HG03159 (cell line): Measurements from ENCODE around the gene NCOA7.
"Not testable (repeated sequence)": the region's sequence is repeated elsewhere in the genome, so short reads cannot be mapped to it uniquely, and the experiment has no call there.

Experiments
- ATAC-seq: cut with Tn5 transposase; IDR thresholded peaks from one replicate; pipeline ENCODE4 v1.9.1; 2021; ENCODE audit warnings: mild to moderate bottlenecking, moderate library complexity; ENCODE audit not compliant: unreplicated experiment

Gene NCOA7

GRCh38 chr6:125913145-125913544 lies 122.4 kb downstream of the NCOA7 start:
- ATAC-seq, result no peak

DNA sequence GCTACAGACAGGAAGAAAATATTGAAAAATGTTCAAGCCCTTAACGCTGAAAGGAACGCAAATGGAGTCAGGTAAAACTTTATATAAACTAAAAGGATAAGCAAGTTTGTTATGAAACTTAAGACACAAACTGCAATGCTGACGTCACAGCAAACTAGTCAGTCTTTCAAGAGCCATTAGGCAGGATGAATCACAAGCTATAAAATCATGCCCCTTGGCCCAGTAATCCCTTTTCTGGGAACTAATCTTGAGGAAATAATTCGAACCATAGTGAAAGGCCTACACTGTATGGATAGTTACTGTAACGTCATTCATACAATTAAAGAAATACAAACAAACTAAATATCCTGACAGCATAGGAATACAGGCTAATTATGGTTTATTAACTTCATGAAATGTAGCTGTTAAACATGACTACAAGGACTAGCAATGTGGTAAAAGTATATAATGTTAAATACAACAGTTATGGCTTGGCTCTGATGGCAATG lies 123.1 kb downstream of the NCOA7 start:
- no peak for ATAC-seq

DNA sequence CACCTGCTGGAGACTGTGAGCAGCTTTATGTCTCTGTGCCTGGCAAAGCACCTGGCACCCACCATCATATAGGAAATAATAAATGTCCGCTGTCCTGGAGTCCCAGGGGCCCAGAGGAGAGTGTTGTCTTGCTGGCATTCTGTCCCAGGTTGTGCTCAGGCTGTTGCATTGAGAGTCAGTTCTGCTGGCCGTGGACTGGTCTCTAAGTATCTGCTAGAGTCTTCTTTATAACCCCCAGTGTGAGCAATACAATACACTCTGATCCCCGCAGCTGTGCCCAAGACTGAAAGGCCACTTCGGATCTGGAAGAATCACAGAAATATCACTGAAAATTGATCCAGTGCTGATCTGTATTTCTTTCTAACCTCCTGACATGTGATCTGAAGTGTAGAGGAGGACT lies 127.5 kb downstream of the NCOA7 start:
- no peak for ATAC-seq

GRCh38 chr6:125918681-125919566 lies 128.2 kb downstream of the NCOA7 start:
- ATAC-seq, result peak; percentile 96

GRCh38 chr6:125919618-125920017 lies 128.9 kb downstream of the NCOA7 start:
- no peak for ATAC-seq

DNA sequence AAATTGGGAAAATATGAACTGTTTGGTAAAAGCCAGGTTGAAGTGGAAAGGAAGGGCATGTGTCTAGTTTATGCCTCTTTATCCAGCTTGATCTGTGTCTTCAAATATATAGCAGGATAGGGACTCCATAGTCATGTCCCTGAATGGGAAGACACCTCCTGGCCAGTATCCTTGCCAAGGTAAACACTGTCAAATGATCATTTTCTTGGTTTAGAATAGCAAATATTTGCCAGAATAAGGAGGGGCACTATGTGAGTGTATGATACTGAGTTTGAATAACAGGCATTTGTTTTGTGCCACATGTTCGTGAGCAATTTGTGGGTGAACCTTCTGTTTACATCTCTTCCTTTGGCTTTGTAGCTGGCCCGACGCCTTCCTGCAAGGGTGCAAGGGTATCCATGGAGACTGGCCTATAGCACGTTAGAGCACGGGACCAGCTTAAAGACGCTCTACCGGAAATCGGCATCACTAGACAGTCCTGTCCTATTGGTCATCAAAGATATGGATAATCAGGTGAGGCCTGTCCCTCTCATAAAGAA lies 131.6 kb downstream of the NCOA7 start:
- ATAC-seq, result no peak

DNA sequence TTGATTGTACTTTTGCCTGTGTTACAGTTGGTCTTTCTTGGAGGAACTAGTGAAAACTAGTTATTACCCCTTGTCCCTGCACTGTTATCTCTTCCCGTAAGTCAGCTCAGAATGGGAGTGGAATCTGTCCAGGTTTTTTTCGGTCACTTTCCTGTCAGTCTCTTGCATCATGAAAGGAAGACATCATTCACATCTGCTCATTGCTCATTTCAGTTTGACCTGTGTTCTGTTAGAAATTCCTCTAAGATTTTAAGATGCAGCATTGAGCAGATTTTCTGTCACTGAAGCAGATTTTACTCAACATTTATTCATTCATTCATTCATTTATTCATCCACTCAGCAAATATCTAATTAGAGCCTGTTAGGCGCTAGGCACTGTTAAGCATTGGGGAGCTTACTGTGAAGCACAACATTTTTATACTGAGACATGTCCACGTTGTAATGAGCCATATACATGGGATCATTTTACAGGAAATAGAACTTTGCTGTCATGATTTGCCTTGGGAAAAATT lies 132.7 kb downstream of the NCOA7 start:
- no peak for ATAC-seq

DNA sequence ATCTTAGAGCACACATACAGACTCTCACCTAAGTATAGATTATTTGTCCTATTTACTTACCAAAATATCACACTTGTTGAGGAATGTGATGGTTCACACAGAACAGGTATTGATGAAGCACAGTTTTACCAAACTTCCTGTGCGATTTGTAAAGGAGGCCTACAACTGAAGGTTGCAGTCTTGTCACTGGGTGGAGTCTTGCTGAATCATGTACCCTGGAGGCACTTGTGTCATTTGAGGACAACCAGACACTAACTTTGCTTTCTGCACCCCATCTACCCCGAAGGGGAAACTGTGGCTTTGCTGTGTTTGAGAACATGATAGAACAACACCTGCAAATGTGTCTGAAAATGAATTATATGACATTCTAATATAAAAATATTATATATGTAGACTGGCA lies 133.4 kb downstream of the NCOA7 start:
- no peak for ATAC-seq

GRCh38 chr6:125924697-125925358 lies 134.1 kb downstream of the NCOA7 start:
- no peak for ATAC-seq

DNA sequence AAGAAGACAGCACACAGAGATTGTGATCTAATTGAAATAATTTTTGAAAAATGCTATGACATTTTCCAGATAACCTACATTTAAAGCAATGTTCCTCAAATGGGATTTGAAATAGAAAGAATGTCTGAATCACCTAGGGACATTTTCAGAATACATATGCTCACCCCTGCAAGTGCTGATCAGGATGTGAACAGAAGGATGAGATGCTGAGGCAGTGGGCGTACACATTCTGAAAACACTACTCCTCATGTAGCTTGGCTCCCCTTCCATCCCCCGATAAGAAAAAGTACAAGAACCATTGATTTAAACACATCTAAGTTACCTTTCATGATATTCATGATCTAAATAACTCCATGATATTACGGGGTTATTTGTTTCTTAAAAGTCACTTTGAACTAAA lies 136.0 kb downstream of the NCOA7 start:
- no peak for ATAC-seq

GRCh38 chr6:125927761-125928160 lies 137.0 kb downstream of the NCOA7 start:
- ATAC-seq, result no peak

- no peak for ATAC-seq
Measured at GRCh38 chr6:125930765-125931418, 140.1 kb downstream of the NCOA7 start.

- no peak for ATAC-seq
Measured at GRCh38 chr6:125931733-125932450, 141.1 kb downstream of the NCOA7 start.

- ATAC-seq, result no peak
Measured at GRCh38 chr6:125932451-125932795, 141.7 kb downstream of the NCOA7 start.

- not testable (repeated sequence) for ATAC-seq
Measured at GRCh38 chr6:125935520-125935919, 144.8 kb downstream of the NCOA7 start.

DNA sequence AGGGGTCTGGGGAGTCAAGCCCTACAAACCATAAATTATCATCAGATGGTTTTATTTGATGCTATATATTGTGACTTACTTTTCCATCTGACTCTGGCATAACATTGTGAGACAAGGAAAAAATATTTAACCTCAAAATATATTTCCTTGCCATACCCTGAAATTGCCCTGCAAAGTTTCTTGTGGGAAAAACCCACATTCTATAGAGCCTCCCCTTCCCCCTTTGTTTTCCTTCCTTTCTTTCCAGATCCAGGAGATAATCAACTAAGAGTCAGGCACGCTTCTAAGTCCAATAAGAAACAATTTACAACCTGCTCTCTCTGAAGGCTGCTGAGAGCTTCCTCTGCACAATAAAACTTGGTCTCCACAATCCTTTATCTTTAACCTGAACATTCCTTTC lies 148.3 kb downstream of the NCOA7 start:
- ATAC-seq, result no peak

DNA sequence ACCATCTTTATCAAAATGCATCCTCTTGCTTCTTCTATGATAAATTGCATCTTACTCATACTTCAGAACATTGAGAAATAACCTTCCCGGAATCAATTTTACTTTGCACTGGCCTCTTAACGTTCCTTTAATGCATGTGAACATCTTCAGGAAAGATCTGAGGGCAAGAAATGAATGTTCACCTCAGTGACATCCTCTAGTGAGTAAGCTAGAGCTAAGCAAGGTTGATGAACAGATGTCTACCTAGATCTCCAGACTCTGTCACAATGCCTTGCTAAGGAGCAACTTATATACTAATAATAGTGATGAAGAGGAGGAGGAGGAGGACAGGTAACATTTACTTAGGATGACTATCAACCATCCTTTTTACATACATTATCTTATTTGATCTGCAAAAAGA lies 149.0 kb downstream of the NCOA7 start:
- ATAC-seq, result no peak

DNA sequence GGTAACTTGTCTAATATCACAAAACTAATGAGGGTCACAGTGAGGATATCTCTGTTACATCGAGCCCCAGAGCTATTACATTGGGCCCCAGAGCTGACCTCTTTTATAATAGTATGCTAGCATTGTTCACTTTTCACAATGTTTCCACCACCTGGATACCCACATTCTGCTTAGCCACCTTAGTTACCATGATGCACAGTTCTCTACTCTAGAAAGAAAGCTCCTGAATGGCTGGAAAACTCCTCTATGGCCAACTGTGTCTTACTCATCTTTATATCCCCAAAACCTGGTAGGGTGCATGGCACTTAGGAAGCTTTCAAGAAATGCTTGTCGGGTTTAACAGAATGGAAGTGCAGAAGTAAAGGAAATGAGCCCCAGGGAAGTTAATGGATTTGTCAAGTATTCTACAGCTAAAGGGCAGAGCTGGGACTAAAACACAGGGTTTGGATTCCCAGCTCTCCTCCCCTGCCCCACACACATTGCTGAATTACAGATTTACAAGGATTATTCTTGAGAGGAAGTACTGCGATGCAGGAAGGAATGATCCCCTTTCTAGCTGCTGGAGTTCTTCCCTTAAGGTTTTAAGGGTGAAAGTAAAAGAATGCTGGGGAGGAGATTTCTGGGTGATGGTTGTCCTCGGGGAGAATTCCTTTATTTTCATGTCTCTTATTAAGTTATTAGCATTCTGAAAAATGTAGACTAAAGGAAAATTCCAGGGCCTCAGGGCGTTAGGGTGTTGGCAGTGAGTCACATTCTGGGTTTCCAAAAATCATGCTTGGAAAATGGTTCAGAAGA lies 149.7 kb downstream of the NCOA7 start:
- no peak for ATAC-seq

GRCh38 chr6:125942672-125943527 lies 152.1 kb downstream of the NCOA7 start:
- no peak for ATAC-seq
